Fibroblast of skin of right quadriceps (primary cell): ENCODE measurements around the gene GRIK4.
A peak's percentile ranks its signal among the peaks of the same experiment; 100 is the strongest.

Source experiments
- DNase-seq: peaks from one replicate; pipeline ENCODE4 v3.0.0-alpha.2; 2013

GRIK4 gene

GRCh38 chr11:120938260-120938659 is 426.7 kb downstream of the GRIK4 start:
- no peak for DNase-seq

GRCh38 chr11:120940160-120940848 is 428.8 kb downstream of the GRIK4 start:
- DNase-seq: no peak

DNA sequence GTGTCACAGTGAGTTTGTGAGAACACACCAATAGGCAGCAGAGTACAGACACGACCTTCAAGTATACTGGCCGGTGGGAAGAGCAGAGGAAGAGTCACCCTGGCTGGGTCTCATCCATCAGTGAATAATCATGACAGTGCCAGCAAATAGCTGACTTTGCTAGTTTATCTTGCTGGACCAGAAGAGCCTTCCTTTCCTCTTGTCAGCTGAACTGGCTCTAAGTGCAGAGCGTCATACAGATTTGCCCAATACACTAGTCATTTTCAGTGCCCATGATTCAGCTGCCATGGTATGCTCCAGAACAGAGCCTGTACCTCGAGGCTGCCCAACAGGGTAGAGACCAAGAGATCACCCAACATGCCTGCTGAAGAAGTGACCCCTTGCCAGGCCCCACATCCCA is 429.5 kb downstream of the GRIK4 start:
- DNase-seq: no peak

DNA sequence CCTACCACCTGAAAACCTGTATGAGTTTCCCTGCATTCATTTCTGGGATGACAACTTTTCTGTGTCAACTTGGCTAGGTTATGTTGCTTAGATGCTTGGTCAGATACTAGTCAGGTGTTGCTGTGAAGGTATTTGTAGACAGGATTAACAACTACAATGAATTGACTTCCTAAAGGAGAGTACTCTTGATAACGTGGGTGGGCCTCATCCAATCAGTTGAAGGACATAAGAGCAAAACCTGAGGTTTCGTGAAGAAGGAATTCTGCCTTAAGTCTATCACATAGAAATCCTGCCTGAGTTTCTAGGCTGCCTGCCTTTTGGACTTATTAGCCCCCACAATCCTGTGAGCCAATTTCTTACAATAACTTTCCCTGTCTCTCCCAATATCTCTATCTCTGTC is 431.2 kb downstream of the GRIK4 start:
- no peak for DNase-seq

- no peak for DNase-seq
These were observed 433.5 kb downstream of the GRIK4 start for GRCh38 chr11:120945042-120945441.

GRCh38 chr11:120950880-120951279 is 439.3 kb downstream of the GRIK4 start:
- no peak for DNase-seq

DNA sequence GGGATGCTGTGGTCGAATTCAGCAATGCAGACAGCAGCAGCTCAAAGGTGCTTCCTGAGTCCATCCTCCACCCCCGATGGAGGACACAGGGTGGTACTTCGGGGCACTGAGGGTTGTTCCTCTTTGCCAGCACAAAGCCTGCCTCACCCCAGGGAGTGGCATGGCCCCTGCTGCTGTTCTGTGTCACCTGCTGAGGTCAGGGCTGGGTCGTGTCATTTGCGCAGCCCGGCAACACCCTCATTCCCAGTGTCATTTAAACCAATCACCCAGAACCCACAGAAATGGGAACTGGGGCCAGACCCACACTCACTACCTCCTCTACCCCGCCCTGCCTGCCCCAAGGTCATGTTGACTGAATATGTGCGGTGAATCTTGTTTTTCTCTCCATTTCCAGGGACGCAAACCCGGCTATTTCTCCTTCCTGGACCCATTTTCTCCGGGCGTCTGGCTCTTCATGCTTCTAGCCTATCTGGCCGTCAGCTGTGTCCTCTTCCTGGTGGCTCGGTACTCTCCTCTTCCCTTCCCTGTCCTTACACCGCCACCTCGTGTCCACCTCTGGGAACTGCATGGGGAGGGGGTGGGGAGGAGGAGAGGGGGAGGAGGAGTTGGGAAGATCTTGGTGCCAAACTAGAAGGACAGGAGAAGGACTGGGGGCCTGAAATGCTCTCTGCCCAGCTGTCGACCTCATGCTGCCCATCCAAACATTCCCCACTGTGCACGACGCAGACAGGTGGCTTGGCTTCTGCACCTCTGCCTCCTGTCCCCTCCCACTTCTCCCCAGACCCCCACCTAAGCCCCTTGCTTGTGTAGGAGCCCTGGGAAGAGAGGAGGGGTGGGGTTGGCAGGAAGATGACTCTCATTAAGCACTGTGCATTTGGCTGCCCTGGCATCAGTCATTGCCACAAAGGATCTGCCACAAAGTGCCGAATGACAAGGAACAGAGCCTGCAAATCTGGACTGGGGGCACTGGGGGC is 441.2 kb downstream of the GRIK4 start:
- DNase-seq: peak; percentile 73

- no peak for DNase-seq
These were observed 442.8 kb downstream of the GRIK4 start for GRCh38 chr11:120954381-120954780.

DNA sequence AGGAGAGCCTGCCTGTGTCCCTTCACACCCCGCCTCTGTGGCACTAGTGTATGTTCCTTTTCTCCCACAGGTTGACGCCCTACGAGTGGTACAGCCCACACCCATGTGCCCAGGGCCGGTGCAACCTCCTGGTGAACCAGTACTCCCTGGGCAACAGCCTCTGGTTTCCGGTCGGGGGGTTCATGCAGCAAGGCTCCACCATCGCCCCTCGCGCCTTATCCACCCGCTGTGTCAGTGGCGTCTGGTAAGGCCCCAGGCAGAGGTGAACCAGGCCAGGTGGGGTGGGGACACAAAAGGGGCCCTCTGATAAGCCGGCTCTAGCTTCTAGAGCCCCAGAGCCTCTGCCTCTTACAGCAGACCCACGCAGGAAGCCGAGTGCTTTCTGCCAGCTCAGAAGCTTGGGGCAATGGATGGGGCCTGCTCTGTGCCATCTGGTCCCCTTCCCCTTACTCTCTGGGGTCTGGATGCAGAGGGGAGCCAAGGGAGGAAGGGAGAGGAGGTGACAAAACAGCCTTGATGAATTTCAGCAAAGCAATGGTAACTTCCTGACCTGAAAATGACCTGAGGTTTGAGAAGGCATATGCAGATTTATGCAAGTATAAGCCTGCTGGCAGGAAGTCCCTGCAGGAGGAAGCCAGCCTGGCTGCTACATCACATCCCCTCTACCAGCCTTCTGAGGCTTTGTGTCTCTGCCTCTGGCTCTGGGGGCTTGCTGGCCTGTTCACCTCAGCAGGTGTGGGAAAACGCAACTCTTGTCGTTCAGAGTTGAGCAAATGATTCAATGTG is 445.4 kb downstream of the GRIK4 start:
- no peak for DNase-seq

DNA sequence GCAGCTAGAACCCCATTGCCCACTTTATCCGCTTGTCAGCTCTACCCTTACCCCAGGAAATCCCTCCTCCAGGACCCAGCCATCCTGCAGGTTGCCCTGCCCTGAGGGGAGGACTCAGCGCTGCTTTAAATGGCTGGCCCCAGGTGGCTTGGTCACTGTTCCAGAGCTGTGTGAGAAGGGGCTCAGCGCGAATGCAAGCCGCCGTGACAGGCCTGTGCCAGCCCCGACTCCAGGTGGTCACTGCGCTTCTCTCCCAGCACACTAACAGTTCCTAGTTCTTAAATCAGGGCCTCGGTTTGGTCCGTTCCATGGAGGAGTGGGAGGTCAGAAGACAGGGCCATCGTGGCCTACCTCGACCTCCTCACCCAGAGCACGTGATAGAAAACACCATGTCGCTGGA is 446.6 kb downstream of the GRIK4 start:
- DNase-seq: no peak

- DNase-seq: no peak
These were observed 447.6 kb downstream of the GRIK4 start for GRCh38 chr11:120959189-120959588.

DNA sequence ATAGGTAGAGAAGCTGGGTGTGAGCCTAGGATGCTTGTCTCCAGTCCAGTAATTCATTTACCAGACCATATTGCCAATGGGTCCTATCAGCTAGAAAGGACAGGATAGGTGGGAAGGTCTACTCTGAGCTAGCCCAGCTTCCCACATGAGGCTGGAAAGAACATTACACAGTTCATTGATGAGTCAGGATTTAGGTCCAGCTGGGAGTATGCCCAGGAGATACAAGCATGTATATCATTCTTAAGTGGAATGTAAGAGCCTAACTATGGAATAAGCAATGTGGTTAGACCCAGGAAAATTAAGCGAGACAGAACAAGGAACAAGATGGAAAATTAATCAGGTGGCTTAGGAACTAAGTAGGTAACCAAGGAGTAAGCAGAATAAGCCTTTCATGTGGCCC is 453.3 kb downstream of the GRIK4 start:
- peak; percentile 38 for DNase-seq

GRCh38 chr11:120966840-120967239 is 455.3 kb downstream of the GRIK4 start:
- DNase-seq: no peak

DNA sequence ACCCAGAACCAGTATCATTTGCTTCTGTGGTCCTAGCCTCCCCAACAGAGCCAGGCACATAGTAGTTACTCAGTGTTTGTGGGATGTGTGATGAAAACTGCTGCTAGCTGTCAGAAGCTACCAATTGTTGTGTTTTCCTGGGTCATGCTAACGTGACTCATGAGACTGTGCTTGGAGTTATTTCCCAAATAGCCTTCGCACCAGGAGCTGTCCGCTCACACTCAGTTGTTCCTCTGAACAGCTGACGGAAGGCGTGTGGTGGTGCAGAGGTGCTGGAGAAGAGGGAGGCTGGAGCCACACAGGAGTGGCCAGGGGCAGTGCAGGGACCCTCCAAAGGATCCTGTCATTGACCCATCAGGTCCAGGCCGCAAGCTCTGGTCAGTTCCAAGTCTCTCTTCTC is 458.4 kb downstream of the GRIK4 start:
- DNase-seq: no peak

- no peak for DNase-seq
These were observed 460.3 kb downstream of the GRIK4 start for GRCh38 chr11:120971825-120972224.

- DNase-seq: no peak
These were observed 461.1 kb downstream of the GRIK4 start for GRCh38 chr11:120972621-120973020.

- no peak for DNase-seq
These were observed 462.0 kb downstream of the GRIK4 start for GRCh38 chr11:120973501-120973900.

DNA sequence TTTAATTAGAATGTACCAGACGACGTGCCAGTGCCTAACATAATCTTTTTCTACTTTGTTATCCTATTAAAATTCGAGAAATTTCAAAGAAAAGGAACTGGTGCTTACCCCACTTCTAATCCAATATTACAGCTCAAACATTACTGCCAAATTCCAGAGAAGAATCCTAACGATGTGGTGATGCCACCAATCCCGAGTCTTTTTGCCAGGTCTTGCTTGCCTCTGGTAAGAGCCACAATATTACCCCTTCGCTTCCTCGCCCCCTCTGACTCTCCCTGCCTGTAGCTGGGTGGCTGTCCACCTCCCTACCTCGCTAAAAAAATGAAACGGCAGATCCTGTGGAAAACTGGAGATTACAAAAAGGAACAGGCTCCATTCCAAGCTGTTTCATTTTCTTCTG is 462.9 kb downstream of the GRIK4 start:
- no peak for DNase-seq

GRCh38 chr11:120974965-120975364 is 463.4 kb downstream of the GRIK4 start:
- DNase-seq: peak; percentile 7

- peak; percentile 46 for DNase-seq
These were observed 466.0 kb downstream of the GRIK4 start for GRCh38 chr11:120977266-120978137.

DNA sequence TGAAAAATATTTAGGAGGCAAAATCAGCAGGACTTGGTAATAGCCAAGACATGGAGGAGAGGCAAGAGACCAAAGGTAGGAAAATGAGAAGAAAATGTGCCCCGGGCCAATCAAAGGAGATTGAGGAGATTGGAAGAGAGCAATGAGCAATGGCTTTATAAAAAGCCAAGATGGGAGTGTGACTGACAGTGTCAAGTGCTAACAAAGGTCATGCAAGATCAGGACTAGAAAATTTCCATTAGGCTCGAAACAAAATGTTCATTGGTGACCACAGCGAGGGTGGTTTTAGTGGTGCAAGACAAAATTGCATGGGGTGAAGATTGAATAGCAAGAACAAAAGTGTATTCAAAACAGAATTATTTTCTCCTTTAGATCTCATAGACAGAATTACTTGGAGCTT is 467.2 kb downstream of the GRIK4 start:
- DNase-seq: no peak
